A549 (cell line): Measurements from ENCODE around the gene ANKDD1A. TPM values are rescaled to one million over a fixed set of nuclear protein-coding genes. Genes with fewer than 3 reads are reported as not detected.

Experiments
- ATAC-seq, 2 experiments: fragments of 200-7000 bp in 1 of 2; fragments of >200 bp in 1 of 2; cut with Nextera tagmentation in 1 of 2; cut with Tn5 transposase in 1 of 2; 3 replicates each; pipeline versions ENCODE4 v1.8.0 to v1.9.1; 2018 to 2020; ENCODE audit warnings: mild to moderate bottlenecking in 1 of 2, moderate library complexity in 1 of 2
- CTCF ChIA-PET: fragments of 300-600 bp; sonication (Branson Sonifier 250); formaldehyde crosslinking; extraction: SDS; loops from one replicate; lab custom pipeline; 2021; ENCODE audit warnings: antibody characterized with exemption, inconsistent platforms; lab: Yijun Ruan, JAX
- POLR2A ChIA-PET: fragments of 350-600 bp; formaldehyde crosslinking; extraction: SDS; loops from one replicate; lab custom pipeline; 2021; ENCODE audit warnings: antibody characterized with exemption, inconsistent platforms; lab: Yijun Ruan, JAX
- DNase-seq, 2 experiments: peaks; one replicate each; pipeline versions ENCODE4 v3.0.0 to v3.0.0-alpha.2; 2011 to 2016; ENCODE audit warnings: low read depth in 1 of 2, low spot score in 1 of 2
- FAIRE-seq: peaks from 2 replicates; lab custom pipeline; 2011; peaks lifted over from hg19 to GRCh38; lab: Jason Lieb, UNC
- H3K27ac ChIP-seq, 2 experiments: fragments of >200 bp; sonication (Bioruptor Twin); formaldehyde crosslinking; 3 replicates each; pipeline ENCODE4 v1.5.1; 2016 to 2017
- H3K4me1 ChIP-seq: fragments of >200 bp; sonication (Bioruptor Twin); formaldehyde crosslinking; 3 replicates; pipeline ENCODE4 v1.6.1; 2016
- H3K4me2 ChIP-seq: fragments of >200 bp; sonication (Bioruptor Twin); formaldehyde crosslinking; 3 replicates; pipeline ENCODE4 v1.6.1; 2016
- H3K4me3 ChIP-seq: fragments of >200 bp; sonication (Bioruptor Twin); formaldehyde crosslinking; 3 replicates; pipeline ENCODE4 v1.5.1; 2016
- H3K9me3 ChIP-seq: fragments of >200 bp; sonication (Bioruptor Twin); formaldehyde crosslinking; 3 replicates; pipeline ENCODE4 v1.6.1; 2016
- ATOH8 ChIP-seq: fragments of 250-450 bp; sonication (Bioruptor Pico); IDR thresholded peaks from 2 replicates; pipeline ENCODE4 v1.5.0; 2020; ENCODE audit warnings: low read depth, mild to moderate bottlenecking, moderate library complexity
- BHLHE40 ChIP-seq: IDR thresholded peaks from 2 replicates; pipeline ENCODE4 v1.6.1; 2012; ENCODE audit warnings: low read depth, low read length, inconsistent platforms
- CBX2 ChIP-seq: fragments of 200-600 bp; sonication (generic); IDR thresholded peaks from 2 replicates; pipeline ENCODE4 v1.6.1; 2016; ENCODE audit warnings: low read depth, mild to moderate bottlenecking, borderline replicate concordance
- CHD2 ChIP-seq: fragments of 150-350 bp; IDR thresholded peaks from 2 replicates; pipeline ENCODE4 v1.6.1; 2014; ENCODE audit warnings: low read length; ENCODE audit not compliant: partially characterized antibody
- CHD4 ChIP-seq: fragments of 200-600 bp; sonication (generic); IDR thresholded peaks from 2 replicates; pipeline ENCODE4 v1.6.1; 2016; ENCODE audit warnings: antibody characterized with exemption, mild to moderate bottlenecking, borderline replicate concordance
- E2F6 ChIP-seq: IDR thresholded peaks from 2 replicates; pipeline ENCODE4 v1.6.1; 2012; ENCODE audit warnings: low read depth, borderline replicate concordance
- EHMT2 ChIP-seq: fragments of 200-600 bp; sonication (generic); IDR thresholded peaks from 2 replicates; pipeline ENCODE4 v1.6.1; 2016; ENCODE audit warnings: antibody characterized with exemption, low read depth, mild to moderate bottlenecking, moderate library complexity
- ELK1 ChIP-seq: fragments of 150-350 bp; IDR thresholded peaks from 2 replicates; pipeline ENCODE4 v1.6.1; 2014; ENCODE audit warnings: low read depth, mild to moderate bottlenecking, low read length
- ESRRA ChIP-seq: fragments of 150-350 bp; IDR thresholded peaks from 2 replicates; pipeline ENCODE4 v1.6.1; 2014; ENCODE audit warnings: mild to moderate bottlenecking, low read length, borderline replicate concordance
- FOSL2 ChIP-seq, 2 experiments: fragments of 450-650 bp in 1 of 2; fragments of >200 bp in 1 of 2; sonication (Bioruptor Twin) in 1 of 2; formaldehyde crosslinking; IDR thresholded peaks; 2 replicates each; pipeline versions ENCODE4 v1.5.0 to v1.6.1; 2016 to 2020; ENCODE audit warnings: mild to moderate bottlenecking in 1 of 2, moderate library complexity in 1 of 2
- FOXS1 ChIP-seq: fragments of 250-450 bp; sonication (Bioruptor Pico); IDR thresholded peaks from 2 replicates; pipeline ENCODE4 v1.5.0; 2020; ENCODE audit warnings: mild to moderate bottlenecking, moderate library complexity
- GATA3 ChIP-seq: IDR thresholded peaks from 2 replicates; pipeline ENCODE4 v1.6.1; 2012; ENCODE audit warnings: borderline replicate concordance
- HDAC2 ChIP-seq: fragments of 200-600 bp; sonication (generic); IDR thresholded peaks from 2 replicates; pipeline ENCODE4 v1.6.1; 2016
- HEYL ChIP-seq: fragments of 250-450 bp; sonication (Bioruptor Pico); IDR thresholded peaks from 2 replicates; pipeline ENCODE4 v1.8.0; 2021; ENCODE audit warnings: mild to moderate bottlenecking, moderate library complexity
- HOXA7 ChIP-seq: fragments of 250-450 bp; sonication (Bioruptor Pico); IDR thresholded peaks from 2 replicates; pipeline ENCODE4 v1.5.0; 2020; ENCODE audit warnings: mild to moderate bottlenecking, moderate library complexity
- HOXB13 ChIP-seq: fragments of 250-450 bp; sonication (Bioruptor Pico); IDR thresholded peaks from 2 replicates; pipeline ENCODE4 v1.5.0; 2020; ENCODE audit warnings: low read depth, mild to moderate bottlenecking, moderate library complexity
- HOXB5 ChIP-seq: fragments of 250-450 bp; sonication (Bioruptor Pico); IDR thresholded peaks from 2 replicates; pipeline ENCODE4 v1.5.0; 2020; ENCODE audit warnings: mild to moderate bottlenecking, moderate library complexity
- JUN ChIP-seq, 2 experiments: fragments of >200 bp; sonication (Bioruptor Twin); formaldehyde crosslinking; IDR thresholded peaks; 2 replicates in 1 of 2; 3 replicates in 1 of 2; pipeline ENCODE4 v1.6.1; 2016 to 2017
- JUNB ChIP-seq: fragments of >200 bp; sonication (Bioruptor Twin); formaldehyde crosslinking; IDR thresholded peaks from 2 replicates; pipeline ENCODE4 v1.6.1; 2016
- KDM1A ChIP-seq: fragments of 200-600 bp; sonication (generic); IDR thresholded peaks from 2 replicates; pipeline ENCODE4 v1.6.1; 2016; ENCODE audit warnings: low read depth, mild to moderate bottlenecking
- KDM5A ChIP-seq: fragments of 200-600 bp; sonication (generic); IDR thresholded peaks from 2 replicates; pipeline ENCODE4 v1.6.1; 2016; ENCODE audit warnings: antibody characterized with exemption, mild to moderate bottlenecking
- MYC ChIP-seq: IDR thresholded peaks from 2 replicates; pipeline ENCODE4 v1.6.1; 2012; ENCODE audit warnings: mild to moderate bottlenecking, inconsistent platforms, low read length, improper control_type of control experiment, borderline replicate concordance
- RAD21 ChIP-seq, 2 experiments: fragments of >200 bp in 1 of 2; sonication (Bioruptor Twin) in 1 of 2; formaldehyde crosslinking in 1 of 2; IDR thresholded peaks in 1 of 2; conservative IDR thresholded peaks in 1 of 2; 2 replicates in 1 of 2; 3 replicates in 1 of 2; pipeline ENCODE4 v1.6.1; 2012 to 2018; ENCODE audit warnings: inconsistent platforms in 1 of 2
- RNF2 ChIP-seq: fragments of 200-600 bp; sonication (generic); IDR thresholded peaks from 2 replicates; pipeline ENCODE4 v1.6.1; 2016; ENCODE audit warnings: low read depth, mild to moderate bottlenecking, antibody characterized with exemption, moderate library complexity, borderline replicate concordance
- SREBF2 ChIP-seq: fragments of 450-650 bp; IDR thresholded peaks from 2 replicates; pipeline ENCODE4 v1.6.1; 2014; ENCODE audit warnings: mild to moderate bottlenecking, moderate library complexity
- TFCP2L1 ChIP-seq: fragments of 250-450 bp; sonication (Bioruptor Pico); IDR thresholded peaks from 2 replicates; pipeline ENCODE4 v1.5.0; 2021; ENCODE audit warnings: mild to moderate bottlenecking
- TP53 ChIP-seq: fragments of 250-450 bp; sonication (Bioruptor Pico); IDR thresholded peaks from 2 replicates; pipeline ENCODE4 v1.5.0; 2021; ENCODE audit warnings: mild to moderate bottlenecking, moderate library complexity
- USF2 ChIP-seq: fragments of 450-650 bp; IDR thresholded peaks from 2 replicates; pipeline ENCODE4 v1.6.1; 2014; ENCODE audit warnings: antibody characterized with exemption
- ZC3H11A ChIP-seq: fragments of 450-650 bp; IDR thresholded peaks from 2 replicates; pipeline ENCODE4 v1.6.1; 2014; ENCODE audit warnings: antibody characterized with exemption, mild to moderate bottlenecking
- ZFP36 ChIP-seq: fragments of 450-650 bp; IDR thresholded peaks from 2 replicates; pipeline ENCODE4 v1.6.1; 2014; ENCODE audit warnings: borderline replicate concordance; ENCODE audit not compliant: partially characterized antibody
- ZNF302 ChIP-seq: fragments of 250-450 bp; sonication (Bioruptor Pico); IDR thresholded peaks from 2 replicates; pipeline ENCODE4 v1.9.0; 2021; ENCODE audit warnings: inconsistent platforms, mild to moderate bottlenecking, moderate library complexity
- ZSCAN20 ChIP-seq: fragments of 250-450 bp; sonication (Bioruptor Pico); IDR thresholded peaks from 2 replicates; pipeline ENCODE4 v1.8.0; 2022; ENCODE audit warnings: mild to moderate bottlenecking, moderate library complexity
- WGBS: methylation state at CpG from one replicate; pipeline ENCODE4 v1.1.6; 2017; ENCODE audit errors: missing lambda C conversion rate; 5-methylcytosine and 5-hydroxymethylcytosine counted together
- polyA plus RNA-seq, 4 experiments: library from polyadenylated mRNA; depleted of rRNA in 3 of 4; stranded (reverse); fragments of >200 nt; fragmentation: RNase III in 1 of 4; extraction: RNeasy Plus Mini Kit Qiagen cat#74134 plus additional on column Dnase treatment in 1 of 4; gene quantifications; 2 replicates in 3 of 4; 3 replicates in 1 of 4; pipeline ENCODE4 v1.2.3, GENCODE V29; 2011 to 2017

ANKDD1A gene
- polyA plus RNA-seq, 2 of the 4 experiments (the other 2 are of a cell fraction) = 2.7 to 2.8 TPM

- POLR2A ChIA-PET = no interaction called here
- Histone ChIP-seq H3K4me1 (peaks cover 25% of the 10 kb centered on the region), H3K9me3 (no peaks in the 10 kb centered on the region), H3K4me2 (no peak overlapping the region), H3K4me3 (no peak overlapping the region), H3K27ac (no peak overlapping the region)
- ATAC-seq (no peak), FAIRE-seq (no peak), DNase-seq (no peak)
- CTCF ChIA-PET = interaction anchor here (0.9 to 2.1 kb wide), 4 partner anchors 47 to 129 kb away, joined by 3 to 5 read pairs (median 4); no protein-coding TSS in a partner anchor
- TF ChIP-seq HOXB5 (no peak), KDM5A (no peak), EHMT2 (no peak), SREBF2 (no peak), MYC (no peak), KDM1A (no peak), FOSL2 (IDR thresholded peaks at IDR 0.05) (no peak), FOSL2 (CRISPR knock-in tag; IDR thresholded peaks at IDR 0.05) (no peak), JUNB (no peak), GATA3 (no peak), ZNF302 (CRISPR knock-in tag) (no peak)
- WGBS = 75% methylated on average over 3 of the region's 3 CpGs
These were observed 75.4 kb downstream of the ANKDD1A start for GRCh38 chr15:64987136-64987535.

- H3K4me1 ChIP-seq = peaks cover 25% of the 10 kb centered on the region
- peak; percentile 96 to 97 for DNase-seq
- H3K4me2 ChIP-seq = peak within 1 kb of the TSS; percentile 75
- 1% methylated on average over 52 of the region's 75 CpGs for WGBS
- FAIRE-seq = peak; percentile 7
- ATAC-seq = peak; percentile 97 to 98
- H3K9me3 ChIP-seq = no peaks in the 10 kb centered on the region
- peak within 1 kb of the TSS; percentile 93 to 99 for H3K27ac ChIP-seq
- POLR2A ChIA-PET = interaction anchor here (0.6 to 1.7 kb wide), 10 partner anchors 10 to 595 kb away, joined by 3 to 12 read pairs (median 4); partner anchors contain the start of genes PIF1 and ZNF609
- H3K4me3 ChIP-seq = peak within 1 kb of the TSS; percentile 99
- CTCF ChIA-PET = interaction anchor here (0.7 to 1.2 kb wide), 2 partner anchors 15 to 19 kb away, joined by 3 to 4 read pairs; no protein-coding TSS in a partner anchor
- TF ChIP-seq RAD21 (conservative IDR thresholded peaks at IDR 0.05 in 1 of 2, IDR thresholded peaks at IDR 0.05 in 1 of 2) (no peak; a peak in 1 of 5 replicates), ESRRA (no peak), TP53 (CRISPR knock-in tag) (no peak; the same call in 1 of the 2 replicates), ELK1 (no peak), ZFP36 (no peak), CHD4 (no peak), HOXB5 (peak; percentile 52; the same call in 1 of the 2 replicates), HOXB13 (CRISPR knock-in tag) (peak; percentile 32; the same call in 1 of the 2 replicates), ATOH8 (no peak), TFCP2L1 (0 out of 2 replicates have a peak, but pooled peaks have one; percentile 64), RNF2 (no peak), SREBF2 (no peak), HEYL (CRISPR knock-in tag) (no peak), FOSL2 (IDR thresholded peaks at IDR 0.05) (no peak), FOSL2 (CRISPR knock-in tag; IDR thresholded peaks at IDR 0.05) (peak; percentile 19; the same call in 1 of the 2 replicates), HDAC2 (no peak), BHLHE40 (peak; percentile 82), USF2 (peak; percentile 99), CBX2 (no peak), ZC3H11A (no peak), HOXA7 (no peak), CHD2 (peak; percentile 64), FOXS1 (CRISPR knock-in tag) (no peak), ZSCAN20 (CRISPR knock-in tag) (no peak), JUNB (no peak), E2F6 (no peak), EHMT2 (no peak), JUN (IDR thresholded peaks at IDR 0.05) (peak; percentile 44 to 88; a peak in 3 of 5 replicates), KDM1A (no peak)
These were observed 77.9 kb downstream of the ANKDD1A start, which contains the start of gene SPG21 for GRCh38 chr15:64989416-64990167. Gene SPG21, minus strand, starts transcription at chr15:64989914. Its CDS starts 6,345 bp downstream, at chr15:64983569.
